GM12878 (cell line): ENCODE data around the gene KREMEN2. TPM values are rescaled to one million over a fixed set of nuclear protein-coding genes. Genes with fewer than 3 reads are reported as not detected.

Experiments used
- CBX3 ChIP-seq: fragments of 200-600 bp; sonication (generic); IDR thresholded peaks from 2 replicates; pipeline ENCODE4 v1.6.1; 2016; ENCODE audit warnings: low read depth, borderline replicate concordance
- E4F1 ChIP-seq: fragments of 450-650 bp; IDR thresholded peaks from 2 replicates; pipeline ENCODE4 v1.6.1; 2018; ENCODE audit warnings: borderline replicate concordance, mild to moderate bottlenecking; ENCODE audit not compliant: partially characterized antibody
- EED ChIP-seq: sonication (generic); IDR thresholded peaks from 2 replicates; pipeline ENCODE4 v1.6.1; 2016; ENCODE audit warnings: antibody characterized with exemption, low read depth
- HCFC1 ChIP-seq: fragments of 150-350 bp; IDR thresholded peaks from 2 replicates; pipeline ENCODE4 v1.6.1; 2014; ENCODE audit warnings: low read length
- IKZF1 ChIP-seq: fragments of 450-650 bp; conservative IDR thresholded peaks from 2 replicates; pipeline ENCODE4 v1.6.1; 2017; ENCODE audit warnings: antibody characterized with exemption, mild to moderate bottlenecking
- LARP7 ChIP-seq: fragments of 450-650 bp; IDR thresholded peaks from 2 replicates; pipeline ENCODE4 v1.6.1; 2017; ENCODE audit warnings: mild to moderate bottlenecking
- NFYA ChIP-seq: IDR thresholded peaks from 2 replicates; pipeline ENCODE4 v1.6.1; 2011; ENCODE audit warnings: low read depth, mild to moderate bottlenecking, low read length, improper control_type of control experiment, borderline replicate concordance
- RAD21 ChIP-seq: IDR thresholded peaks from 2 replicates; pipeline ENCODE4 v1.6.1; 2011; ENCODE audit warnings: mild to moderate bottlenecking, low read depth, low read length, moderate library complexity; ENCODE audit not compliant: insufficient read depth
- SMAD5 ChIP-seq: IDR thresholded peaks from 2 replicates; pipeline ENCODE4 v1.6.1; 2016; ENCODE audit warnings: antibody characterized with exemption, low read depth
- SP1 ChIP-seq: IDR thresholded peaks from one replicate; pipeline ENCODE4 v1.6.1; 2011; ENCODE audit warnings: low read depth, low read length
- YY1 ChIP-seq: IDR thresholded peaks from 2 replicates; pipeline ENCODE4 v1.6.1; 2011; ENCODE audit warnings: low read depth, mild to moderate bottlenecking, low read length
- ZBED1 ChIP-seq: IDR thresholded peaks from 2 replicates; pipeline ENCODE4 v1.6.1; 2016; ENCODE audit warnings: borderline replicate concordance
- ZNF207 ChIP-seq: fragments of 450-650 bp; IDR thresholded peaks from 2 replicates; pipeline ENCODE4 v1.6.1; 2014; ENCODE audit warnings: antibody characterized with exemption, mild to moderate bottlenecking, borderline replicate concordance
- polyA plus RNA-seq, 11 experiments: library from polyadenylated mRNA; depleted of rRNA in 4 of 11; unstranded in 6 of 11; stranded (reverse) in 5 of 11; fragments of >200 nt; fragmentation: Nextera tagmentation in 4 of 11; fragmentation: Illumina TruSeq in 1 of 11; extraction: Ambion mirVana in 4 of 11; extraction: Trizol in 1 of 11; gene quantifications; 1 replicate in 1 of 11; 2 replicates in 10 of 11; pipeline versions ENCODE4 v1.2.1 to v1.2.3, GENCODE V29; 2011 to 2016; ENCODE audit warnings: inconsistent platforms in 2 of 11, missing spikeins in 2 of 11, low read depth in 1 of 11
- total RNA-seq, 4 experiments: library from RNA; depleted of rRNA in 3 of 4; stranded (reverse); fragments of >200 nt in 3 of 4; fragmentation: Illumina TruSeq in 1 of 4; extraction: Trizol in 1 of 4; gene quantifications; 2 replicates each; pipeline versions ENCODE4 v1.2.1 to v1.2.3, GENCODE V29; 2013 to 2021

Gene KREMEN2
- total and polyA plus RNA-seq, 10 of the 15 experiments (the other 5 are each of a cell fraction or from before 2014, with no cell fraction given): 0.06 to 3.7 (median 0.83) TPM; not detected in 2

GRCh38 chr16:2983706-2984136 is 19.6 kb downstream of the KREMEN2 start (continued):
- TF ChIP-seq CBX3 (no peak), SP1 (no peak), SMAD5 (no peak), NFYA (no peak), ZBED1 (no peak), IKZF1 (peak; percentile 84), RAD21 (peak; percentile 71), HCFC1 (0 out of 2 replicates have a peak, but pooled peaks have one; percentile 12), YY1 (0 out of 2 replicates have a peak, but pooled peaks have one; percentile 47), LARP7 (peak; percentile 49; the same call in 1 of the 2 replicates), EED (peak; percentile 73), ZNF207 (0 out of 2 replicates have a peak, but pooled peaks have one; percentile 57), E4F1 (no peak)
